Endodermal cell (in vitro differentiated cells): Measurements from ENCODE around the gene CYP2C9. TPM values are rescaled to one million over a fixed set of nuclear protein-coding genes. Genes with fewer than 3 reads are reported as not detected.
"Not testable (repeated sequence)": the region's sequence is repeated elsewhere in the genome, so short reads cannot be mapped to it uniquely, and the experiment has no call there.

ENCODE experiments used
- DNase-seq: peaks from one replicate; pipeline ENCODE4 v3.0.0-alpha.2; 2017
- H3K27ac ChIP-seq: 2 replicates; pipeline ENCODE4 v1.5.1; 2013; ENCODE audit warnings: mild to moderate bottlenecking, low read depth, low read length, moderate library complexity
- H3K27me3 ChIP-seq: 2 replicates; pipeline ENCODE4 v1.6.1; 2013; ENCODE audit warnings: mild to moderate bottlenecking, low read length, moderate library complexity; ENCODE audit not compliant: insufficient read depth, control insufficient read depth, poor library complexity, severe bottlenecking
- H3K36me3 ChIP-seq: 2 replicates; pipeline ENCODE4 v1.7.0; 2013; ENCODE audit warnings: mild to moderate bottlenecking, low read length, moderate library complexity; ENCODE audit not compliant: control insufficient read depth, insufficient read depth
- H3K4me1 ChIP-seq: one replicate; pipeline ENCODE4 v1.7.0; 2013; ENCODE audit warnings: low read length; ENCODE audit not compliant: control insufficient read depth, insufficient read depth
- H3K4me3 ChIP-seq: 2 replicates; pipeline ENCODE4 v1.5.1; 2013; ENCODE audit warnings: mild to moderate bottlenecking, low read length, moderate library complexity
- H3K9ac ChIP-seq: 2 replicates; pipeline ENCODE4 v1.6.1; 2013; ENCODE audit warnings: mild to moderate bottlenecking, low read length, moderate library complexity; ENCODE audit not compliant: poor library complexity, severe bottlenecking; ENCODE audit errors: extremely low read depth
- H3K9me3 ChIP-seq: 2 replicates; pipeline ENCODE4 v1.6.1; 2013; ENCODE audit warnings: mild to moderate bottlenecking, low read length, moderate library complexity; ENCODE audit not compliant: control insufficient read depth
- H3K27ac Mint-ChIP-seq: 2 replicates; pipeline ENCODE4 v1.8.0; 2020; ENCODE audit warnings: mixed read lengths
- H3K27me3 Mint-ChIP-seq: 2 replicates; pipeline ENCODE4 v1.8.0; 2021; ENCODE audit warnings: mild to moderate bottlenecking, mixed read lengths; ENCODE audit not compliant: insufficient read depth
- H3K36me3 Mint-ChIP-seq: 2 replicates; pipeline ENCODE4 v1.8.0; 2020; ENCODE audit warnings: low read depth, mixed read lengths
- H3K4me1 Mint-ChIP-seq: 2 replicates; pipeline ENCODE4 v1.8.0; 2020; ENCODE audit warnings: mixed read lengths
- H3K4me3 Mint-ChIP-seq: 2 replicates; pipeline ENCODE4 v1.8.0; 2020; ENCODE audit warnings: mild to moderate bottlenecking, moderate library complexity, mixed read lengths
- H3K9me3 Mint-ChIP-seq: 2 replicates; pipeline ENCODE4 v1.8.0; 2020; ENCODE audit warnings: mild to moderate bottlenecking, mixed read lengths
- CTCF ChIP-seq: fragments of 200-600 bp; sonication (generic); conservative IDR thresholded peaks from 2 replicates; pipeline ENCODE4 v1.5.0; 2021; ENCODE audit warnings: antibody characterized with exemption, mild to moderate bottlenecking
- WGBS, 2 experiments: methylation state at CpG; one replicate each; pipeline versions ENCODE4 v1.1.5 to v1.1.7; 2013; ENCODE audit warnings: missing lambda C conversion rate in 2 of 2, mixed read lengths in 1 of 2; ENCODE audit not compliant: insufficient coverage in 1 of 2, insufficient read length in 1 of 2; 5-methylcytosine and 5-hydroxymethylcytosine counted together
- total RNA-seq, 2 donors: library from RNA; stranded (reverse); fragmentation: NEBNext Ultra II Directional in 1 of 2; extraction: Animal tissue kit (Norgen Biotek cat#: 25700) in 1 of 2; gene quantifications; 2 replicates in 1 of 2; 3 replicates in 1 of 2; pipeline ENCODE4 v1.2.1, GENCODE V29; 2021

Gene CYP2C9
- total RNA-seq, 2 donors from 2014 or later = 0.24 TPM; not detected in 1

DNA sequence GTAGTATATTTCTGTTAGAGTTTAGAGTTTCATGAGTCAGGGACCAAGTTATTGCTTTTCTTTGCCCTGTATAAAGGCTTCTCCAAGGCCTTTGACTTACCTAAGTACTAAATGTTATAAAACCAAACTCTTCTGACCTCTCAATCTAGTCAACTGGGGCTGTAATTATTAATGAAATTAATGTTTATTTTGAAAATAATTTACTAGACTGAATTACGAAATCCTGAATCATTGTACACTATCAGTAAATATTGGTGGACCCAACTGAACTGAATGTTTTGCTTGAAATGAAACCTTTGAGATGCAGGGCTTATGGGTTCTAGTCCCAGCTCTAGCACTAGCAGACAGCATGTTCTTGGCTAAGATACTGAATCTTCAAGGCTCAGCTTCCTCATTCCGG is 1.7 kb upstream of the CYP2C9 start:
- Histone ChIP-seq H3K4me1 (no peaks in the 10 kb centered on the region), H3K27me3 (no peaks in the 10 kb centered on the region), H3K9me3 (peaks cover 15% of the 10 kb centered on the region), H3K36me3 (no peaks in the 10 kb centered on the region), H3K9ac (no peak overlapping the region), H3K4me3 (no peak overlapping the region), H3K27ac (no peak overlapping the region)
- H3K4me3 Mint-ChIP-seq = no peak overlapping the region
- H3K4me1 Mint-ChIP-seq = no peaks in the 10 kb centered on the region
- H3K27ac Mint-ChIP-seq = no peak overlapping the region
- peaks cover 4% of the 10 kb centered on the region for H3K27me3 Mint-ChIP-seq
- H3K9me3 Mint-ChIP-seq = peaks cover 8% of the 10 kb centered on the region
- no peaks in the 10 kb centered on the region for H3K36me3 Mint-ChIP-seq
- 92 to 100% methylated on average over 1 to 2 of the region's 2 CpGs for WGBS, 2 experiments
- no peak for DNase-seq
- TF ChIP-seq CTCF = no peak

DNA sequence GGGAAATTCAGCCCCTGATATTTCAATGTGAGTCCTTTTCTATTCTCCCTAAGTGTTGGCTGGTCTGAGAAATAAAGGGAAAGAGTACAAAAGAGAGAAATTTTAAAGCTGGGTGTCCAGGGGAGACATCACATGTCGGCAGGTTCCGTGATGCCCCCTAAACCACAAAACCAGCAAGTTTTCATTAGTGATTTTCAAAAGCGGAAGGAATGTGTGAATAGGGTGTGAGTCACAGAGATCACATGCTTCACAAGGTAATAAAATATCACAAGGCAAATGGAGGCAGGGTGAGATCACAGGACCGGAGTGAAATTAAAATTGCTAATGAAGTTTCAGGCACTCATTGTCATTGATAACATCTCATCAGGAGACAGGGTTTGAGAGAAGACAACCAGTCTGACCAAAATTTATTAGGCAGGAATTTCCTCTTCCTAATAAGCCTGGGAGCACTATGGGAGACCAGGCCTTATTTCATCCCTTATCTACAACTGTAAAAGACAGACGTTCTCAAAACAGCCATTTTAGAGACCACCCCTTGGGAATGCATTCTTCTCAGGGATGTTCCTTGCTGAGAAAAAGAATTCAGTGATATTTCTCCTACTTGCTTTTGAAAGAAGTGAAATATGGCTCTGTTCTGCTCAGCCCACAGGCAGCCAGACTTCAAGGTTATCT is 5.1 kb downstream of the CYP2C9 start:
- H3K4me1 ChIP-seq, DNase-seq, H3K27ac Mint-ChIP-seq, H3K4me1 Mint-ChIP-seq, H3K9ac ChIP-seq, H3K36me3 ChIP-seq, H3K4me3 Mint-ChIP-seq, H3K27me3 ChIP-seq, H3K27me3 Mint-ChIP-seq, H3K36me3 Mint-ChIP-seq, H3K27ac ChIP-seq: not testable (repeated sequence)
- 86 to 92% methylated on average over 2 to 5 of the region's 5 CpGs for WGBS, 2 experiments
- peaks cover 58% of the 10 kb centered on the region for H3K9me3 Mint-ChIP-seq
- H3K9me3 ChIP-seq = peaks cover 53% of the 10 kb centered on the region
- peak overlapping the region; percentile 29 for H3K4me3 ChIP-seq

- H3K4me3 Mint-ChIP-seq, H3K27ac ChIP-seq, H3K4me3 ChIP-seq, H3K36me3 ChIP-seq, DNase-seq, H3K27ac Mint-ChIP-seq, H3K4me1 ChIP-seq, H3K27me3 ChIP-seq, H3K4me1 Mint-ChIP-seq, H3K36me3 Mint-ChIP-seq, H3K27me3 Mint-ChIP-seq, H3K9ac ChIP-seq: not testable (repeated sequence)
- H3K9me3 Mint-ChIP-seq = peaks cover 56% of the 10 kb centered on the region
- WGBS, 2 experiments = 94% methylated on average over 3 of the region's 4 CpGs; no CpG with 5 or more reads in 1 of the 2 experiments
- peaks cover 48% of the 10 kb centered on the region for H3K9me3 ChIP-seq
Measured at GRCh38 chr10:94946181-94946580, 7.7 kb downstream of the CYP2C9 start.

DNA sequence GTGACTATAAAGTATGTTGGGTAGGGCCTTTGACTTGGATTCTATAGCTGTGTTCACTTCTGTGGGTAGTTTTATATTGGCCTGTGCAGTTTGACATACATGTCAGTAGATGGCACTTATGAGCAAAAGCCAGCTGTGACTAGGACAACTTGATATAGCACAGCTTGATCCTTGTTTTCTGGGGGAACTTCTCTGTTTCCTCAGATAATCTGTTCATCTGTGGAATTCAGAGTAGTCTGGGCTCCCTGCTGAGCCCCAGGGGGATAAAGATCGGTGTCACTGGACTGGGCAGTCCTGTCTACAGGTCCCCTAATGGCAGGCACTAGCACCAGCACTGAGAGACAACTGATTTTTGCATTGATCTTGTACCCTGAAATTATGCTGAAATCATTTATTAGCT is 25.4 kb downstream of the CYP2C9 start:
- no peaks in the 10 kb centered on the region for H3K36me3 ChIP-seq
- Mint-ChIP-seq H3K27me3 (peaks cover 2% of the 10 kb centered on the region), H3K4me3 (no peak overlapping the region), H3K36me3 (no peaks in the 10 kb centered on the region), H3K9me3 (peaks cover 34% of the 10 kb centered on the region), H3K27ac (no peak overlapping the region), H3K4me1 (peaks cover 16% of the 10 kb centered on the region)
- H3K9me3 ChIP-seq = peaks cover 23% of the 10 kb centered on the region
- peak; percentile 87 for TF ChIP-seq CTCF
- H3K4me3 ChIP-seq = peak overlapping the region; percentile 70
- peak; percentile 90 for DNase-seq
- no peak overlapping the region for H3K27ac ChIP-seq
- H3K9ac ChIP-seq = no peak overlapping the region
- 8 to 10% methylated on average over 1 of the region's 1 CpG for WGBS, 2 experiments
- H3K4me1 ChIP-seq = peaks cover 4% of the 10 kb centered on the region
- no peaks in the 10 kb centered on the region for H3K27me3 ChIP-seq
